Measurements from ENCODE around the gene FARP2. TPM values are rescaled to one million over a fixed set of nuclear protein-coding genes. Genes with fewer than 3 reads are reported as not detected.

Gene FARP2
- total RNA-seq, 6 experiments from 2014 or later: 38.3 to 46.4 (median 41.9) TPM

- H3K36me3 Mint-ChIP-seq (ENCODE audit: low read depth): no peaks in the 10 kb centered on the region
- peaks cover 26% of the 10 kb centered on the region for H3K27me3 Mint-ChIP-seq (ENCODE audit: insufficient read depth)
- TF ChIP-seq CTCF (IDR thresholded peaks at IDR 0.05): no peak
- H3K4me3 Mint-ChIP-seq: no peak overlapping the region
- no peak for DNase-seq
- no peak overlapping the region for H3K27ac Mint-ChIP-seq
- H3K4me1 Mint-ChIP-seq (ENCODE audit: low read depth): no peaks in the 10 kb centered on the region
- H3K9me3 Mint-ChIP-seq: no peaks in the 10 kb centered on the region
These were observed 176.1 kb downstream of the FARP2 start for GRCh38 chr2:241532168-241532567.

- no peaks in the 10 kb centered on the region for H3K4me1 Mint-ChIP-seq (ENCODE audit: low read depth)
- H3K9me3 Mint-ChIP-seq: no peaks in the 10 kb centered on the region
- no peaks in the 10 kb centered on the region for H3K36me3 Mint-ChIP-seq (ENCODE audit: low read depth)
- no peak for DNase-seq
- TF ChIP-seq CTCF (IDR thresholded peaks at IDR 0.05): no peak
- no peak overlapping the region for H3K4me3 Mint-ChIP-seq
- no peak overlapping the region for H3K27ac Mint-ChIP-seq
- H3K27me3 Mint-ChIP-seq (ENCODE audit: insufficient read depth): peaks cover 26% of the 10 kb centered on the region
These were observed 176.9 kb downstream of the FARP2 start for GRCh38 chr2:241532733-241533601.

GRCh38 chr2:241534293-241534692 lies 178.2 kb downstream of the FARP2 start:
- H3K27me3 Mint-ChIP-seq (ENCODE audit: insufficient read depth): peaks cover 26% of the 10 kb centered on the region
- H3K9me3 Mint-ChIP-seq: no peaks in the 10 kb centered on the region
- no peak for DNase-seq
- H3K27ac Mint-ChIP-seq: no peak overlapping the region
- no peak for TF ChIP-seq CTCF (IDR thresholded peaks at IDR 0.05)
- H3K4me1 Mint-ChIP-seq (ENCODE audit: low read depth): no peaks in the 10 kb centered on the region
- H3K4me3 Mint-ChIP-seq: no peak overlapping the region
- no peaks in the 10 kb centered on the region for H3K36me3 Mint-ChIP-seq (ENCODE audit: low read depth)

GRCh38 chr2:241534701-241535375 lies 178.8 kb downstream of the FARP2 start:
- Mint-ChIP-seq H3K9me3 (no peaks in the 10 kb centered on the region), H3K4me3 (no peak overlapping the region), H3K4me1 (ENCODE audit: low read depth) (no peaks in the 10 kb centered on the region), H3K27ac (no peak overlapping the region), H3K27me3 (ENCODE audit: insufficient read depth) (peaks cover 23% of the 10 kb centered on the region), H3K36me3 (ENCODE audit: low read depth) (no peaks in the 10 kb centered on the region)
- TF ChIP-seq CTCF (IDR thresholded peaks at IDR 0.05): no peak
- no peak for DNase-seq

- H3K27me3 Mint-ChIP-seq (ENCODE audit: insufficient read depth): peaks cover 16% of the 10 kb centered on the region
- no peak for TF ChIP-seq CTCF (IDR thresholded peaks at IDR 0.05)
- H3K36me3 Mint-ChIP-seq (ENCODE audit: low read depth): no peaks in the 10 kb centered on the region
- DNase-seq: no peak
- H3K4me1 Mint-ChIP-seq (ENCODE audit: low read depth): peaks cover 7% of the 10 kb centered on the region
- no peaks in the 10 kb centered on the region for H3K9me3 Mint-ChIP-seq
- H3K27ac Mint-ChIP-seq: no peak overlapping the region
- H3K4me3 Mint-ChIP-seq: no peak overlapping the region
These were observed 180.0 kb downstream of the FARP2 start for GRCh38 chr2:241535871-241536655.

Data from HFFc6 (cell line).